MM.1S (cell line): ENCODE results near the gene TBC1D25.

Experiments used
- EZH2 ChIP-seq: fragments of 300-600 bp; sonication (generic); optimal IDR thresholded peaks from 2 replicates; pipeline ENCODE3; 2017; ENCODE audit warnings: low read depth, mild to moderate bottlenecking, antibody characterized with exemption, low read length, mixed read lengths
- EZH2phosphoT487 ChIP-seq: fragments of 300-600 bp; sonication (generic); IDR thresholded peaks from 2 replicates; pipeline ENCODE4 v1.6.1; 2018; ENCODE audit warnings: antibody characterized with exemption, low read length
- TF ChIP-seq, protein P1 (sequence below): fragments of 300-600 bp; sonication (generic); IDR thresholded peaks from 2 replicates; pipeline ENCODE4 v1.5.1; 2016; ENCODE audit warnings: antibody characterized with exemption, low read length, mixed read lengths

DNA sequence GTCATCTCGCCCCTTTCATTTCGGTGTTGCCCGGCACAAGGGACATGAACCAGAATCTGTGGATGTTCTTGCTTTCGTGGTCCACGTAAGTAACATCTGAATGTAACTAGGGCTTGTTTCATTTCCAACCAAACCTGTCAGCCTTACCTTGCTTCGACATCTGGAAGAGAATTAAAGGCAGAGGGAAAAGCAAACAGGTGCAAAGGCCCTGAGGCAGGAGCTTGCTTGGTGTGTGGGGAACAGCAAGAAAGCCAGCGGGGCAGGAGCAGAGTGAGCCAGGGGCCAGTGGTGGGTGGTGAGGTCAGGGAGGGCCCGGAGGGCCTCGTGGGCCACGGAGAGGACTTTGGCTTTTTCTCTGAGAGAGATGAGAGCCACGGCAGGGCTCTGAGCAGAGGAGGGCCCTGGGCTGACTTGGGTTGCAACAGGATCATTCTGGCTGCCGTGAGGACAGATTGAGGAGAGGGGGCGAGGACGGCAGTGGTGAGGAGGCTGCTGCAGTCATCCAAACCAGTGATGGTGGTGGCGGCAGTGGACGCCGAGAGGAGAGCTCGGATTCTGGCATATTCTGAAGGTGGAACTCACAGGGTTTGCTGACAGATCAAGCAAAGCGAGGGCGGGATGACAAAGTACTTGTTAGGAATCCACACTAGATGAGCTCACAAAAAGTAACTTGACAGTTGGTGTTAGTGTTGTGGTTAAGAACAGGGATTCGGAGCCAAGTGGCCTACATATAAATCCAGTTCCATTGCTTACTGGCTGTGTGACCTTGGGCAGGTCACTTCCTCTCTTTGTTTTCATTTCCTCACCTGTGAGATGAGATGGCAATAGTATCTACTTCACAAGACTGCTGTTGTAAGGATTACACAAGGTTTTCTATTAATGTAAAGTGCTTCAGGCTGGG, 50.9 kb downstream of the TBC1D25 start:
- TF ChIP-seq, protein P1, sequence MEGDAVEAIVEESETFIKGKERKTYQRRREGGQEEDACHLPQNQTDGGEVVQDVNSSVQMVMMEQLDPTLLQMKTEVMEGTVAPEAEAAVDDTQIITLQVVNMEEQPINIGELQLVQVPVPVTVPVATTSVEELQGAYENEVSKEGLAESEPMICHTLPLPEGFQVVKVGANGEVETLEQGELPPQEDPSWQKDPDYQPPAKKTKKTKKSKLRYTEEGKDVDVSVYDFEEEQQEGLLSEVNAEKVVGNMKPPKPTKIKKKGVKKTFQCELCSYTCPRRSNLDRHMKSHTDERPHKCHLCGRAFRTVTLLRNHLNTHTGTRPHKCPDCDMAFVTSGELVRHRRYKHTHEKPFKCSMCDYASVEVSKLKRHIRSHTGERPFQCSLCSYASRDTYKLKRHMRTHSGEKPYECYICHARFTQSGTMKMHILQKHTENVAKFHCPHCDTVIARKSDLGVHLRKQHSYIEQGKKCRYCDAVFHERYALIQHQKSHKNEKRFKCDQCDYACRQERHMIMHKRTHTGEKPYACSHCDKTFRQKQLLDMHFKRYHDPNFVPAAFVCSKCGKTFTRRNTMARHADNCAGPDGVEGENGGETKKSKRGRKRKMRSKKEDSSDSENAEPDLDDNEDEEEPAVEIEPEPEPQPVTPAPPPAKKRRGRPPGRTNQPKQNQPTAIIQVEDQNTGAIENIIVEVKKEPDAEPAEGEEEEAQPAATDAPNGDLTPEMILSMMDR, result no peak
- TF ChIP-seq EZH2 (no peak), EZH2phosphoT487 (no peak)
